C4-2B (cell line): ENCODE results near the gene GBGT1.

ENCODE experiments used
- H3K27ac ChIP-seq: fragments of 450-650 bp; 2 replicates; pipeline ENCODE4 v1.5.1; 2017
- CTCF ChIP-seq: fragments of 450-650 bp; conservative IDR thresholded peaks from 2 replicates; pipeline ENCODE4 v1.5.1; 2017; ENCODE audit warnings: mild to moderate bottlenecking
- ZFX ChIP-seq: fragments of 450-650 bp; IDR thresholded peaks from 2 replicates; pipeline ENCODE4 v1.6.1; 2017

Gene GBGT1

DNA sequence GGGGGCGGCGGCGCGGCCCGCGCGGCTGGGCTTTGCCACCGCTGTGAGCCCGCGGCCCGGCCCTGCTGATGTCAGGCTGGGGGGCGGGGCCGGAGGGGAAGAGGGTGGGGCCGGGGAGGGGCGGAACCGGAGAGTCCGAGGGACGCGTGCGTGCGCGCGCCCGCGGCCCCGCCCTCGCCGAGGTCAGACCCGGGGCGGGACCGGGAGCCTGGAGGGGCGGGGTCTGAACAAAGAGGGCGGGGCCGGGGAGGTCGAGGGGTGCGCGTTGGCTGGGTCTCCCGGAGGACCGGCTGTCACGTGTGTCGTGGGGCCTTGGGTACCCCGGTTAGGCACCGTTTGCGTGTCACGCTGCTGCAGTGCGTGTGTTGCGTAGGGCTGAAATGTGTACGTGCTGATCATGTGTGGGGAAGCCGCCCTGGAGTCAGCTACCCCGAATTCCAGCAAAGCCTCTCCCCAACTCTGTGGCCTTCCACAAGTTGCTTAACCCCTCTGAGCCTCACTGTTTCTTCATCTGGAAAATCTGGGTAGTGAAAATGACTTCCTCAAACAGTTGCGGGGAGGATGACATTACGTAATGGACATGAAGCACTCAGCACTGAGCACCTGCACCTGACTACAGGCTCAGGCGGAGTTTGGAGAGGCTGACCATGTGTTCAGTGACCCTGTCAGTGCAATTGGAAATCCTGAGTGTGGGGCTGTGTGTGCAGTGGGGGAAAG lies 42.4 kb downstream of the GBGT1 start, which contains the start of gene RALGDS:
RALGDS (minus strand) TSS at position 43 of the 717 bp plus-strand sequence. CDS start 86 bp downstream, outside the sequence.
- TF ChIP-seq ZFX (no peak), CTCF (no peak)
- H3K27ac ChIP-seq, result peak within 1 kb of the TSS; percentile 93

DNA sequence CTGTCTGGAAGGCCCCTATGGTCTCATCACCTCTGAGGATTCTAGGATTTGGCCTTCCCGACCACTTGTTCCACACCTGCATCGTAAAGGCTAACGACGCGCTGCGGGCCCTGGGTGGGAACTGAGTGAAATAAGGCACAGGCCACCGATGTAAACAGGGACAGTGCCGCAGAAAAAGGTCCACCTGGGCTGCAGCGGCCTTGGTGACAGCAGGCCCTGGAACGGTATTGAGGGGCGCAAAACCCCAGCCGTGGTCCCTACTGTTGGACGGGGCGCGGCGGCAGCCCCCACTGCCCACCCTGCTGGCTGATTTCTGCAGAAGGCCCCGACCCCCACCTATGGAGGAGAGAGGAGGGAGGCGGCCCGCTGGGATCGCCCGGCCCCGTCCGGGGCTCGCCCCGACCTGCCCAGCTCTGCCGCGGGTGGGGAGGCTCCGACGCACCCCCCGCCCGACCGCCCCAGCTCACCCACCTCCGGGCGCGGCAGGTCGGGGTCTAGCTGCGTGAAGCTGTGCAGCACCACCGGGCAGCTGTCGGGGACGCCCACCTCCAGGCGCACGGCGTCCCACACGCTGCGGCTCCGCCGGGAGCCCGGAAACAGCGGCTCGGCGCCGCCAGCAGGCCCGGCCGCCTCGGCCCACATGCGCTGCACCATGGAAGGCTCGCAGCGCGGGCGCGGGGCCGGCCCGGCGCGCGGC lies 43.1 kb downstream of the GBGT1 start:
- H3K27ac ChIP-seq, result peak overlapping the region; percentile 93
- TF ChIP-seq ZFX (peak; percentile 78; the same call in 1 of the 2 replicates), CTCF (no peak)

DNA sequence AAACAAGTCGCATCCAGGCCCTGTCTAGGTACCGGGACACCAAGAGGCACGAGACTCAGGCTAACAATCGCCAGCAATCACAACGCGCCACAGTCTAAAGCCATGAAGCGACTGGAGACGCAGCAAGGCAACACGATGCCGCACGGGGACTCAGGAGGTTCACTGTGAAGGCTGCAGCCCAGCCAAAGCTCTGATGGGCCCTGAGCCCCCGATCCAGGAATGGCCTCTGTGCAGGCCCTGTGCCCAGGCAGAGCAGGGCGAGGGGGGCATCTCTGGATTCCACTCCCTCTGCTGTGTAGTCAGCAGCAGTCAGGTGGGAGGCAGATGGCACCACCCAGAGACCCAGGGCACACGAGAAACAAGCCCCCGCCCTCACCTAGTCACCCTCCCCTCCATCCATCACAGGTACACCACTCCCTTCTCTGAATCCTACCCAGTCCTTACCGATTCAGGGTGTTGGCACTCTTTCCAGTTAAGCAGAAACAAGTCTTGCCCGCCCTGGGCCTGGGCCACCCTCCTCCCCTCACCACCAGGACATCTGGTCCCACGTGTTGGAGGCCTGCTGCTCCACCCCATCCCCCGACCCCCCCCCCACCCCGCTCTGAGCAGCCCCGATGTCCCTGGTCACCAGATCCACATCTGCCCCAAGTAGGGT lies 43.7 kb downstream of the GBGT1 start:
- H3K27ac ChIP-seq, result peak overlapping the region; percentile 93

GRCh38 chr9:133119103-133119845 lies 44.4 kb downstream of the GBGT1 start:
- H3K27ac ChIP-seq, result peak overlapping the region; percentile 93
- no peak for TF ChIP-seq ZFX
- no peak for TF ChIP-seq CTCF

More for the DNA sequence above, 43.7 kb downstream of the GBGT1 start:
- TF ChIP-seq CTCF (no peak), ZFX (no peak)

- H3K27ac ChIP-seq, result peak overlapping the region; percentile 93
- TF ChIP-seq CTCF (no peak), ZFX (no peak)
These were observed 45.1 kb downstream of the GBGT1 start for GRCh38 chr9:133118568-133118967.

GRCh38 chr9:133118179-133118520 lies 45.6 kb downstream of the GBGT1 start:
- peak overlapping the region; percentile 93 for H3K27ac ChIP-seq
- TF ChIP-seq CTCF (no peak), ZFX (no peak)
